ENCODE results near the gene ANKRD11.

Gene ANKRD11

DNA sequence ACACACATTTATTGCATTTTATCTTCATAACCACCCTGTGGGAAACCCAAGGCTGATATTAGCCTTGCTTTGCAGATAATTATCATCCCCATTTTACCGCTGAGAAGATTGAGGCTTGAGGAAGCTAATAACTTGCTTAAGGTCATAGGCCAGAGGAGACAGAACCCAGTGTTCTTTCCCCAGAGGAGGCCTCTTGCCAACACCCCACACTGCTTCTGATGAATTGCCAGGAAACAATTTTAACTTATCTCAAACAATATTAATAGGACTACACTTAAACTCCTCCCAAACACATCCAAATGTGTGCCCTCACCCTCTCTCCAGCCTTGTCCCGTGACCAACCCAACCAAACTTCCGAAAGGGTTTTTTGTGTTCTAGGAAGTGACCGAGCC is 15.7 kb upstream of the ANKRD11 start:
- no peak for DNase-seq

DNA sequence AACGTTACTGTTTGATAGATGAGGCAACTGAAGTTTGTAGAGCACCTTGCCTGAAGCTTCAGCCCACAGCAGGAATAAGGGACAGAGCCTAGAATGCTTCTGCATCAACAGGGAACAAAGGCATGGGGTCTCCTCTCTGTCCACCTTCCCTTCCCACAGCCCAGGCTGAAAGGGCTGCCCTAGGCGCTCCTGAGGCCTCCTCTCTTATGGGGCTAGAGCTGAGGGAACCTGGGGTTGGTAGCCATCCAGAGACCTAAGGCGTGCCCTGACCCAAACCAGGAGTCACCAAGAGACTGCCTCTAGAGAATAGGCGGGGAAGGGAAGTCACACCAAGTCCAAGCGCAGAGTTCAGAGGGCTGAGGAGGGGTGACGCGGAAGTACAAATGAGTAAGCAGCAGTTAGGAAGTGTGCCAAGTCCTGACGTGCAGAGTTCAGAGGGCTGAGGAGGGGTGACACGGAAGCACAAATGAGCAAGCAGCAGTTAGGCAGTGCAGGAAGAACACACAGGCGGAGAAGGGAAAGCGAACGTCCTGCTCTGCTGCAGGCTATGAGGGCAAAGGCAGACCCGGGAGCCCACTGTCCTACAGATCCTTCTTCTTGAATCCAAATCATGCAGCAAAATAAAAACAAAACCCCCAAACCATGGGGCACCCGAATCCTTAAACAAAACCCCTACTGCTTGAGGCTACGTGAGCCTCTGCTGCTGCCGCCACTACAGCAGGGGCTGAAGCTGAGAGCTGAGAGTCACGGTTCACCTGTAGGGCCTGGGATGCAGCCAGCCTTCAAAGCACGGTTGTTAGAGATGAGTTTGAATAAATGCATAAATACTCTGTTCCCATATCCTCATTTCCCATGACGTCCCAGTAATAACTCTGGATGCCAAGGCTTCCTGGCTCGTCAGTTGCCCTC is 15.1 kb upstream of the ANKRD11 start:
- DNase-seq, result peak; percentile 83

DNA sequence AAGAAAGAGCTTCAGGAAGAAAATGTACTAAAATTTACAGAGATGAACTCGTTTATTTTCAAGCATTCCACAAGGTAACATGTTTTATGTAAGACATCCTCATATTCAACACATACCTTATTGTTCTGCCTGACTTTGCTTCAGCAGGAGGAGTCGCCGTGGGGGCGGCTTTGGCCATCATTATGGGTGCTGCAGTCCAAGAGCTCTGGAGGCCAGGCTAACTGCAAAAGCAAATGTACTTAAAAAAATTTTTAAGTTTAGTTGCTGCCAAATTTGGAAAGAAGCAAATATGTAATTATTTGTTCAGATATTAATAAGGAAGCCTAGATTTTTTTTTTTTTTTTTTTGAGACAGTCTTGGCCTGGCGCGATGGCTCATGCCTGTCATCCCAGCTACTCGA is 13.7 kb upstream of the ANKRD11 start:
- DNase-seq, result no peak

DNA sequence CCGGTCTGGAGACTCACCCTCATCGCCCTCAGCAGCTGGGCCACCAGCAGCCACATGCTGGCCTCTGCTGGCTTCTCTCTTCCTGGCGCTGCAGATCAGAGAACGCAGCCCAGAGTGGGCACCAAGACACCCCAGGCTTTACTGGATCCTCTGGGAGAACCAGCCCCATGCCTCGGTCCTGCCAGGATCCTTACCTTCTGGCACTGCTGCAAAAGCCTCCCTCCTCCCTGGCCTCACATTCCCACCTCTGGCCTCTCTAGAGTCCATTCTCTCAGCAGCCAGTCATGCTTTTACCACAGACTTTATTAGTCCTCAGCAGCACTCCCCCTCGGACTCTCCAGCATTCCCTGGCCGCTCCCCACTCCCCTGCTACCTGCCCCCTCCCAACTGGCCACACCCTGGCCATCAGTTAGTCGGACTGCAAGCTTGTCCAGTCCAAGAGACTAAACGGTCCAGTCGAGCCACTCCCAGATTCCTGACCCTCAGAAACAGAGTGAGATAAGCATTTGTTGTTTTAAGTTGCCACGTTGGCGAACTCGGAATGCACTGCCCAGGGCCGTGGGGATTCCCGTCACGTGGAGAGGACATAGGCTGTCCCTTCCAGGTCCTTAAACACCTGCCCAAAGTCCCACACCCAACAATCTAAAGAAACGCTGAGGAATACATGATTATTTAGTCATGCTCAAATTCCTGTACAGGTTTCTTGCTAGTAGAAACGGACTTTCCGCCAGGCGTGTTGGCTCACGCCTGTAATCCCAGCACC is 11.9 kb upstream of the ANKRD11 start:
- no peak for DNase-seq

DNA sequence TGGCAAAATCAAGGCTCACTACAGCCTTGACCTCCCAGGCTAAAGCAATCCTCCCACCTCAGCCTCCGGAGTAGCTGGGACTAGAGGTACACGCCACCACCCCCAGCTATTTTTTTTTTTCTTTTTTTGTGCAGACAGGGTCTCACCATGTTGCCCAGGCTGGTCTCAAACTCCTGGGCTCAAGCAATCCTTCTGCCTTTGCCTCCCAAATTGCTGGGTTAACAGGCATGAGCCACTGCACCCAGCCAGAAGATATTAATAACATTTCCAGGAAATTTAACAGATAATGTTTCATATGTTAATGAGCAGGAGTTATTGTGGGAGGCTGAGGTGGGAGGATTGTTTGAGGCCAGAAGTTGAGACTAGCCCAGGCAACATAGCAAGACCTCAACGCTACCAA is 9.4 kb upstream of the ANKRD11 start:
- DNase-seq, result no peak

DNA sequence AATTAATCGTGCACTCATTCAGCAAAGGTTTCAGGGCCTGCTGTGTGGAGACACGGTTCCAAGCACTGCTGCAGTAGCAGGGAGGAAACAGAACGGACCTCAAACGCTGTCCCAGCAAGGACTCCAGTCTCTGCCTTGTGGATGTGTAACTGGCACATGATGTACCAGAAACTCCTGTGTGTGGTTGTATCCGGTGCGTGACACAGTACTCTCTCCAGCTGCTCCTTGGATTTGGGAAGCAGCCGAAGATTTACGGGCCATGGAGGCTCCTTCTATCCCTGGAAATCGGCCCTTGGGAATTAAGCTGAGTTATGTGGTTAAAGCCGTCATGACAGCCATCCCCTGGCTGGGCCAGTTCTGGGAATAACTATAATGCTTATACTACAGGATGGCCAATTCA is 8.5 kb upstream of the ANKRD11 start:
- DNase-seq, result no peak

DNA sequence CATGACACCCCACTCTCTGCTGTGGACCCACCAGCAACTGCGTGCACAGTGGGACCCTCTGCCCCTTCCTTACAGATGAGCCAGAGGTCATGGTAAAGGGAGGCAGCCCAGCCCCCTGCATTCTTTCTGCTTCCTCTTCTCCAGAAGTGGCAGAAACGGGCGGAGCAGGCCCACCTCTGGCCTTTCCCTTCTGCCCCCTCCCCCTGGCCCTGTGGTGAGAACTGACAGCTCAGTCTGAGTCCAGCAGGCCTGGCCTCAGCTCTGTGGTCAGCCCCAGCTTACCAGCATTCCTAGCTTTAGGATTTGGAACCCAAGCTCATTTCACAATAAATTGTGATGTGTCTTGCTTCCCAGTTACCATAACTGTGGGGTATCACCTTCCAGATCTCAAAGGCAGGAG is 4.8 kb upstream of the ANKRD11 start:
- DNase-seq, result no peak

DNA sequence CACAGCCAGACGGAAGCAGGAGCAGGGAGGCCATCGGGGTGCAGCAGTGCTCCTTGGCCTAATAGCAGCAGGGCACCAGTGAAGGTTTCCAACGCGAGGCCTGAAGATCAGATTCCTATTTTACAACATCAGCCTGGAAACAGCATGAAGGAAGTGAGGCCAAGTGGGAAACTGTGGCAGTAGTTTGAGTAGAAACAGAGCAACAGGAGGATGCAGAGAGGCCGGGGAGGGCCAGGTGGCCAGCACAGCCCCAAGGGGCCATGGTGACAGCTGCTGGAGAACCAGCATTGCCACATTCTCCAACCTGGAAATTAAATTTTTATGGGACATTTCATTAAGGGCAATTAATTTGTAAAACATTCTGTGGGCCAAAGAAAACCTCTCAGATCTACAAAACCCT is 3.4 kb upstream of the ANKRD11 start:
- no peak for DNase-seq

DNA sequence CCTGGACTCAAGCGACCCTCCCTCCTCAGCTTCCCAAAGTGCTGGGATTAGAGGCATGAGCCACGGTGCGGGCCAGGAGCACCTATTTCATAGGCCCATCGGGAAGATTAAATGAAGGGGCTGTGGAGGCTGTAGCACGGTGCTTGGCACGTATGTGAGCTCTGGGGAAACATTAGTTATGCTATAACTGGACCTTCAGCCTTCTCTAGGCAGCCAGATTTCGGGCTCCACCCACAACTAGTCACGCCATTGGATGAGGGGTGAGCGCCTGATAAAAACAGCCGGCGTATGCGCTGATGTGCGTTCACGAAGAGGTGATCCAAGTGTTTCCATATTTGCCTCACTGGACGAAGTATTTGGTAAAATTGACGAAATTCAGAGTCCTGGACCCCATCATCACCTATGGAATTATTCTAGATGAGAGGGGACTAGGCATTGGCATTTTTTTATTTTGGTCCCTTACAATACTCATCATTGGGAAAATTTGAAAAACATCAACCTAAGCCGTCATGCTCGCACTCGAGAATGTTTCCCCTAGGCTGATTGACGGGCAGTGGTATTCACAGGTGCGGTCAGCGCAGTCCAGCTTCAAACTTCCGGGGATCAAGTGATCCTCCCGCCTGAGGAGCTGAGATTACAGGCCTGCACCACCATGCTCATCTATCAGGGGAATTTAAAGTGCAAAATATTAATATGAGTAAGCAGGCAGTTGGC is 1.8 kb upstream of the ANKRD11 start:
- no peak for DNase-seq

DNA sequence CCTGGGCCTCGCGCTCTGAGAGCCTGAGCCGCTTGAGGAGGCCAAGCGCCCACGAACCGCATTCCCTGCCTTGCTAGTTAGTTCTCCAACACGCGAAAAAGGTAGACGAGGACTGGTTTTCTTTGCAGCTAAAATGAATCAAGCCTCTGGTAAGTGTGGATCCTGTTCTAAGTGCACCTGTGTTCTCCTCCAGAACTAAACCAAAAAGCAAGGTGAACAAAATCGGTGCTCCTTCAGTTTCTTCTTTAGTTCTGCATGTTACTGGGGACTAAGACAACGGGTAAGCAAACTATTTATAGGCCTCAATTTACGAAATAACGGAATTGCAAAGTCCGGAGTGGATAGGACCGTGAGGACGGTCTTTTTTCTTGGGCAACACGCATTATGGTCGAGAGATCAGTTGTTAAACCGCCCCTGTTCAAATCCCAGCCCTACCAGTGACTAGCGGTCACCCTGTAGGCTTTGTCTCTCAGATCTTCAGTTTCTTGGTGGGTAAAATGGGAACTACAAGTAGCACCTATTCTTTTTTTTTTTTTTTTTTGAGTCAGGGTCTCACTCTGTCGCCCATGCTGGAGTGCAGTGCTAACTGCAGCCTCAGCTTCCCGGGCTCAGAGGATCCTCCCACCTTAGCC is 993 bp upstream of the ANKRD11 start:
- no peak for DNase-seq

DNA sequence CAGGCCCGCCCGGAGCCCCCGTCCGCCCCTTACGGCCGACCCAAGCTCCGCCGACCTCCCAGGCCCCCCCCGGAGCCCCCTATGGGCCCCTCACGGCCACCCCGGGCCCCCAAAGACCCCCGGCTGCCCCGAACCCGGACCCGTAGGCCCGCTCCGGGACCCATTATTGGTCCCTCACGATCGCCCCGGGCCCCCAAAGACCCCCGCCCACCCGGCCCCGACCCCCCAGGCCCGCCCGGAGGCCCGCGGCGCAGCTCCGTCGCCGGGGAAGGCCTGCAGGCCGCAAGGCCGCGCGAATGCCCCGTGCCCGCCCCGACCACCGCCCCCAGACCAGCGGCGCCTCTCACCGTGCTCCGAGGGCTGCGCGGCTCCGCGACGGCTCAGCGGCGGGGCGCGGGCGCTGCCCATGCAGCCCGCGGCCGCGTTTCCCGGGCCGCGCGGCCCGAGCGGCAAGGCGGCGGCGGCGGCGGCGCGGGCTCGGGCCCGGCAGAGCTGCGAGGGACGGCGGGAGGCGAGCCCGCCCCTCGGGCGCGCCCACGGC is 393 bp downstream of the ANKRD11 start:
- DNase-seq, result peak; percentile 26

DNA sequence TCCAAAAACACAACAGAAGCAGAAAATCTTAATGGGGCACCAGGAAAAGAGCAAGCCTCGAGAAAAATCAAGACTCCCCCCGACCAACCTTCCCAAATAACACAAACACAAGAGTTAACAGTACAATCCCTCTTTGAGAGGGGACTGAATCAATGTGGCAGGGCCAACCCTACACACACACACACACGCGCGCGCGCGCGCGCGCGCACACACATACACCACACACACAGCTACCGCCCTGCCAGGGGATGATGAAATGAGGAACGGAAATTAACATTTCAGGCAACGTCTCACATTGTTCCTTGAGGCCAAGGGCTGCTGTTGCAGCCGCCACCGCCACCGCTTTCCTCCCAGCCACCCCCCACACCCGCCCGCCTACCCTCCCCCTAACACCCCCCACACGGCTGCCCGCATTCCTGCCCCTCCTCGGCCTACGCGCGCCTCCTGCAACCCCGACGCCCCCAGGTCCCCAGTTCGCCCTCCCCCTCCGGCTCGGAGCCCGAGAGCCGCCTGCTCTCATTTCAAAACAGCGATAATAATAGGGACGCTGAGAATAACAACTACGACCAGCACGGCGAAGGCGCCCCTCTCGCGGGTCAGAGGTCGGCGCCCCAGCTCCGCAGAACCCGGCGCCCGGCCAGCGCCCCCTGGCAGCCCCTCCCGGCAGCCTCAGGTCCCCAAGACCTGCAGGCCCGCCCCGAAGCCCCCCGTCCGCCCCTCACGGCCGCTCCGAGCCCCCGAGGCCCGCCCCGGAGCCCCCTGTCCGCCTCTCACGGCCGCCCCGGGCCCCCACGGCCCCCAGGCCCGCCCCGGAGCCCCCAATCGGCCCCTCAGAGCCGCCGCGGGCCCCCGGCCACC is 1.1 kb downstream of the ANKRD11 start:
- peak; percentile 80 for DNase-seq

DNA sequence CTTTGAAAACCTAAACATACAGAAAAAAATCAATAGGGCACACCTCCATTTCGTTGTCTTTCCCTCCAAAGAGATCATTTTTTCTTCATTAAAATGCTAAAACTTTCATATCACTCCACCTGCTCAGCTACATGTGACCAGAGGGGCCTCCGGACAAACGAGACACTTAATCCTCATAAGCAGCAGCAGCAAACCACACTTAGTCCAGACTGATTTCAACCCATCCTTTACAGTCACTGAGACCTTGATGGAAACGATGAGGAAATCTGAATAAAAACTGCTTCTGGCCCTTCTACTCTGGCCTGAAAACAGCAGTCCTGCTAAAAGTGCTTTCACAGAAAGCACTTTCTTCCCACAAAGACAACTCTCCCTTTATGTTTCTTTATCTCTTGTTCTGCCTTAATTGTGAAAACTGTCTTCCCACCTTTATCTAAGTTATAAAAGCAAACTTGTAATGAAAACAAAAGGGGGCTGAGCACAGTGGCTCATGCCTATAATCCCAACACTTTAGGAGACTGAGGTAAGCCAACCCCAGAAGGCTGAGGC is 4.6 kb downstream of the ANKRD11 start:
- no peak for DNase-seq

DNA sequence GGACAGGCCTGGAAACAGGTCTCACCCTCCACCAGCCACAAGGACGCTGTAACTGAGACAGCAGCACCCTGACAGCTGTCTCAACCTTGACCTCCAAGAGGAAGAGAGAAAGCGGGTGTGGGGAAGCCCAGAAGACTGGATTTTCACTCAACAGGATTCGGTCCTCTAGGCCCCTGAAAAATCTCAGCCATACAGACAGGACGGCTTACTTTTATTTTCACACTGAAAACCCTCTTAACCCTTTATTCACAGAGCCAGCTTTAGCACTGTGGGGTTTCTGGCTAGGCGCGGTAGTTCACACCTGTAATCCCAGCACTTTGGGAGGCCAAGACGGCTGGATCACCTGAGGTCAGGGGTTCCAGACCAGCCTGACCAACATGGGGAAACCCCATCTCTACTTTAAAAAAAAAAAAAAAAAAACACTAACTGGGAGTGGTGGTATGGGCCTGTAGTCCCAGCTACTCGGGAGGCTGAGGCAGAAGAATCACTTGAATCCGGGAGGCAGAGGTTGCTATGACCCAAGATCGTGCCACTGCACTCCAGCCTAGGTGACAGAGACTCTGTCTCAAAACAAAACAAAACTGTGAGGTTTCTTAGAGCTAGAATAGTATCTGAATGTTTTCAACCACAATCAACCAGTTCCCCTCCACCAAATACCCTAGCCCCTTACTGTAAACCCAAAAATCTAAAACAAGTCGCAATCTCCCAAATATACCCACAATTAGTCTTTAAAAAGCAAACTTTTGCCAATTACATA is 5.3 kb downstream of the ANKRD11 start:
- no peak for DNase-seq

DNA sequence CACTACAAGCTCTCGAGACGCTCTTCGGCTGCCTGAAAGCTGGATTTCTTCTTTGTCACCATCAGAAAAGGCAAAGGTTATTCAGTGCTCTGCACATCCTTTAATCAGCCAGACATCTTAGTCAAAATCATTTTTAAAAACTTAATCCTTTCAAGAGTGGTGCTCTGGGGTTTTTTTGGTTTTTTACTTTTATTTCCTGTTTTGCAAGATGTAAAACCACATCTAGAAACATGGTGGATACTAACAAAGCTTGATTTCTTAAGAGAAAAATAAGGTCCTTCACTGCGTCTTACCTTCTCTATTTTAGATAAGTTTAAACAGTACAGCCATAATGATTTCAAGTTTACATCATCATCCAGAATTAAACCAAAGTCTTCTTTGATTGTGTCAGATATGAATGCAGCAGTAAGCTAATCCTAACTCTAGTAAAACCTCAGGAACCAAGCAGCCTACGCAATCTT is 6.3 kb downstream of the ANKRD11 start:
- no peak for DNase-seq

DNA sequence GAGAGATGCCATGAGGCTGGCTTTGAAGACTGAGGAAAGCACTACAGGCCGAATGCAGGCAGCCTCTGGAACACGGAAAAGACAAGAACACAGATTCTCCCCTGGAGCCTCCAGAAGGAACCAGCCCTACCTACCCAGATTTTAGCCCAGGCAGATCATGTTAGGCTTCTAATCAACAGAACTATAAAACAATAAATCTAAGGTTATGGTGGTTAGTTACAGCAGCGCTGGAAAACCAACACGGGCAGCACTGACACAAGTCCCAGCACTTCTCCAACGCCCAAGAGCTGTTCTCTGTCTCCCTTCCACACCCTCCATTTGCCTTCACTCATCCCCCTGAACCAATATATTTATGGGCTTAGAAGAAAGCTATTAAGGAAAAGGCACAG is 7.5 kb downstream of the ANKRD11 start:
- no peak for DNase-seq

DNA sequence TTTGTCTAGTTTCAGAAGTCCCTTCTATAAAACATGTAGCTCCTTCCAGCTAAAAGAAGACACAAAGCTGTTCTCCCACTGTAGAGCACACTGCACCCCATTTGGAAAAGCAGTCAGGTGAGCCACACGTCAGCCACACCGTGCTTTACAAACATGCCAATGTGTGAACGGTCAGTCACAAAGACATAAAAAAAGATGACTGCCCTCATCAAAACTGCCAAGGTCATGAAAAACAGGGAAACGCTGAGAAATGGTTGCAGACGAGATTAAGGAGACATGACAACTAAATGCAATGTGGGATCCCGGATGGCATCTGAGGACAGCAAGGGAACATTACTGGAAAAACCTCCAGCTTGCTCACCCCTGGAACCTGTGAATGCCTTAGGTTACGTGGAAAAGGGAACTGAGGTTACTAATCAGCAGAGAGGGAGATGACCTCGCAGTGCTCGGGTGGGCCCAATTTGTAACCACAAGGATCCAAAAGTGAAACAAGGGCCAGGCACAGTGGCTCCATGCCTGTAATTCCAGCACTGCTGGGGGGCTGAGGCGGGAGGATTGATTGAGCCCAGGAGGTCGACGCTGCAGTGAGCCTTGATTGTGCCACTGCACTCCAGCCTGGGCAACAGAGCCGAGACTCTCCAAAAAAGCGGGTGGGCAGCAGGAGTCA is 8.1 kb downstream of the ANKRD11 start:
- no peak for DNase-seq

DNA sequence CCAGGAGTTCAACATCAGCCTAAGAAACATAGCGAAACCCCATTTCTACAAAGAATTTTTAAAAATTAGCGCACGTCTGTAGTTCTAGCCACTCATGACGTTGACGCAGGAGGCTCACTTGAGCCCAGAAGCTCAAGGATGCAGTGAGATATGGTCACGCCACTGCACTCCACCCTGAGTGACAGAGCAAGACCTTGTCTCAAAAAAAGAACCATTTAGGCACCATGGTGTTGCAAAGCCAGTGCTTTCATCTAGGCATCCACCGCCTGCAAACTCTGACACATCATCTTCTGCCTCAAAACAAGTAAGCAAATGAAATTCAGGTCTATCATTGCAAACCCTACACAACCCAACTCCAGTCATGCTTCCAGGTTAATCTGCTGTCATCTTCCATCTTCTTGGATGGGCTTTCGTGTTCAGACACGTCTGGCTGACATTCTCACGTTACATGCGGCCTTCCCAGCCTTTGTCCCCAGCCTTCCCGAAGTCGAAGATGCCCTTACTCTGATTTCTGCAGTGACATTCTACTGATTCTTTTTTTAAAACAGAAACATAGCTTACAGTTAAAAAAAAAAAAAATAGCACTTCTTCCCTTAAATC is 8.9 kb downstream of the ANKRD11 start:
- DNase-seq, result no peak

DNA sequence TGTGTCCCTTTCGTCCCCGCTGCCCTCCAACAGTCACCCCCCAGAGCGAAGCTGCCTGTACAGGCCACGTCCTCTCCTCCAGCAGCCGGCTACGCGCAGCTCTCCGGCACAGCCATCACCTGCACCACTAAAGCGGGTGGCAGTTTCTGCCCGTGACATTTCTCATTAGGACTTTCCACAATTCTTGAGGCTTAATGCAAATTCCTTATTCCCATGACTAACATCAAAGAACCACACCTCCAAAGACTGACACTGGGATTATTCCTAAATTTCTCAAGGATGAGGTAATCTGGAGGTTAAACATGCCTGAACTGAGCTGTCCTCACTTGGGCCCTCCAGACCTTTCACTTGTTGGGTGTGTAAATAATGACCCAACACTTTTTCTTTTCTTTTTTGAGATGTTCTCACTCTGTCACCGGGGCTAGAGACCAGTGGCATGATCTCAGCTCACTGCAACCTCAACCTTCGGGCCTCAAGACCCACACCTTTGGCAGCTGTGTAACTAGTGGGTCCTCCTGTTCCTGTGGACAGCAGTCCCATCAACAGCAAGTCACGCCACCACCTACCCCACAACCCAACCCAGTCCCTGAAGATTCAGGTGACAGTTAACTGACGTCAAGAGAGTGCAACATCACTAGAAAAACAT is 11.7 kb downstream of the ANKRD11 start:
- no peak for DNase-seq
